Stimulated activated CD8-positive, alpha-beta memory T cell treated with anti-CD3 and anti-CD28 coated beads, Interleukin-15, amount 100 ng/mL, for 24 hours (primary cell): ENCODE results near the gene ADGRG4.

ENCODE experiments used
- DNase-seq: peaks from one replicate; pipeline ENCODE4 v3.0.0-alpha.2; 2020; ENCODE audit warnings: low read depth

ADGRG4 gene

GRCh38 chrX:136464589-136464988 is 163.8 kb downstream of the ADGRG4 start:
- no peak for DNase-seq
